Suprapubic skin (tissue), 3 donors: Measurements from ENCODE around the gene CTNNBIP1.

Experiments
- POLR2AphosphoS5 ChIP-seq, 3 donors: sonication (generic); formaldehyde crosslinking; IDR thresholded peaks; one replicate each; pipeline ENCODE4 v1.6.1; 2017; ENCODE audit warnings: antibody characterized with exemption in 3 of 3
- TF ChIP-seq, protein P1 (sequence below), 2 donors: fragments of 200-600 bp in 1 of 2; fragments of 450-650 bp in 1 of 2; sonication (generic) in 1 of 2; IDR thresholded peaks; one replicate each; pipeline ENCODE4 v1.5.1; 2016 to 2019; ENCODE audit warnings: antibody characterized with exemption in 2 of 2, mild to moderate bottlenecking in 1 of 2, moderate library complexity in 1 of 2

GRCh38 chr1:9821710-9822109 lies 88.4 kb downstream of the CTNNBIP1 start:
- TF ChIP-seq, protein P1, sequence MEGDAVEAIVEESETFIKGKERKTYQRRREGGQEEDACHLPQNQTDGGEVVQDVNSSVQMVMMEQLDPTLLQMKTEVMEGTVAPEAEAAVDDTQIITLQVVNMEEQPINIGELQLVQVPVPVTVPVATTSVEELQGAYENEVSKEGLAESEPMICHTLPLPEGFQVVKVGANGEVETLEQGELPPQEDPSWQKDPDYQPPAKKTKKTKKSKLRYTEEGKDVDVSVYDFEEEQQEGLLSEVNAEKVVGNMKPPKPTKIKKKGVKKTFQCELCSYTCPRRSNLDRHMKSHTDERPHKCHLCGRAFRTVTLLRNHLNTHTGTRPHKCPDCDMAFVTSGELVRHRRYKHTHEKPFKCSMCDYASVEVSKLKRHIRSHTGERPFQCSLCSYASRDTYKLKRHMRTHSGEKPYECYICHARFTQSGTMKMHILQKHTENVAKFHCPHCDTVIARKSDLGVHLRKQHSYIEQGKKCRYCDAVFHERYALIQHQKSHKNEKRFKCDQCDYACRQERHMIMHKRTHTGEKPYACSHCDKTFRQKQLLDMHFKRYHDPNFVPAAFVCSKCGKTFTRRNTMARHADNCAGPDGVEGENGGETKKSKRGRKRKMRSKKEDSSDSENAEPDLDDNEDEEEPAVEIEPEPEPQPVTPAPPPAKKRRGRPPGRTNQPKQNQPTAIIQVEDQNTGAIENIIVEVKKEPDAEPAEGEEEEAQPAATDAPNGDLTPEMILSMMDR (IDR thresholded peaks at IDR 0.05) = no peak
- TF ChIP-seq POLR2AphosphoS5 (IDR thresholded peaks at IDR 0.05) = no peak
